ENCODE measurements around the gene PLEKHG4B.

- no peak for TF ChIP-seq CTCF (conservative IDR thresholded peaks at IDR 0.05)
- TF ChIP-seq ZFX (IDR thresholded peaks at IDR 0.05), result no peak
These were observed 48.5 kb downstream of the PLEKHG4B start for GRCh38 chr5:140443-140829.
